Measurements from ENCODE around the gene CHD5. TPM values are rescaled to one million over a fixed set of nuclear protein-coding genes. Genes with fewer than 3 reads are reported as not detected.

Gene CHD5
- total RNA-seq, 4 donors from 2014 or later, result 5.5 to 16.9 (median 12.0) TPM

- H3K4me1 ChIP-seq, result peaks cover 6 to 15% (median 12%) of the 10 kb centered on the region in 4 donors
- TF ChIP-seq CTCF (IDR thresholded peaks at IDR 0.05) (no peak), POLR2A (IDR thresholded peaks at IDR 0.05; ENCODE audit: low read depth) (no peak), POLR2AphosphoS5 (IDR thresholded peaks at IDR 0.05) (no peak), EP300 (IDR thresholded peaks at IDR 0.05) (no peak)
- H3K36me3 ChIP-seq, result peaks cover 0 to 2% (median 0%) of the 10 kb centered on the region in 4 donors
- no peak for DNase-seq (ENCODE audit: extremely low spot score)
- no peak overlapping the region for H3K27ac ChIP-seq (replicated peaks in 1 of 4)
- no peaks in the 10 kb centered on the region for H3K9me3 ChIP-seq
- WGBS, result 75% methylated on average over 11 of the region's 11 CpGs
- H3K27me3 ChIP-seq, result peaks cover 0 to 40% (median 5%) of the 10 kb centered on the region in 4 donors
- intact Hi-C loops (cut with DNase I), result no loop called here
- H3K4me3 ChIP-seq, result no peak overlapping the region
These were observed 29.8 kb downstream of the CHD5 start for GRCh38 chr1:6150006-6150938.

GRCh38 chr1:6149597-6149996 lies 30.5 kb downstream of the CHD5 start:
- H3K27ac ChIP-seq (replicated peaks in 1 of 4), result no peak overlapping the region
- TF ChIP-seq POLR2AphosphoS5 (IDR thresholded peaks at IDR 0.05) (no peak), POLR2A (IDR thresholded peaks at IDR 0.05; ENCODE audit: low read depth) (no peak), CTCF (IDR thresholded peaks at IDR 0.05) (no peak), EP300 (IDR thresholded peaks at IDR 0.05) (no peak)
- H3K4me3 ChIP-seq, result no peak overlapping the region
- peaks cover 6 to 15% (median 12%) of the 10 kb centered on the region in 4 donors for H3K4me1 ChIP-seq
- peaks cover 0 to 2% (median 0%) of the 10 kb centered on the region in 4 donors for H3K36me3 ChIP-seq
- 94% methylated on average over 1 of the region's 1 CpG for WGBS
- no peak for DNase-seq (ENCODE audit: extremely low spot score)
- peaks cover 0 to 43% (median 5%) of the 10 kb centered on the region in 4 donors for H3K27me3 ChIP-seq
- H3K9me3 ChIP-seq, result no peaks in the 10 kb centered on the region
- intact Hi-C loops (cut with DNase I), result no loop called here

GRCh38 chr1:6148497-6149241 lies 31.5 kb downstream of the CHD5 start:
- Histone ChIP-seq H3K27me3 (peaks cover 0 to 48% (median 5%) of the 10 kb centered on the region in 4 donors), H3K4me1 (peaks cover 6 to 15% (median 12%) of the 10 kb centered on the region in 4 donors), H3K4me3 (peak overlapping the region; percentile 28 to 39 (median 34)), H3K36me3 (peaks cover 0 to 2% (median 0%) of the 10 kb centered on the region in 4 donors), H3K9me3 (no peaks in the 10 kb centered on the region), H3K27ac (replicated peaks in 1 of 4) (no peak overlapping the region)
- intact Hi-C loops (cut with DNase I), result no loop called here
- 16% methylated on average over 10 of the region's 53 CpGs for WGBS
- no peak for DNase-seq (ENCODE audit: extremely low spot score)
- TF ChIP-seq POLR2A (IDR thresholded peaks at IDR 0.05; ENCODE audit: low read depth) (no peak), CTCF (IDR thresholded peaks at IDR 0.05) (no peak), EP300 (IDR thresholded peaks at IDR 0.05) (no peak), POLR2AphosphoS5 (IDR thresholded peaks at IDR 0.05) (no peak)

GRCh38 chr1:6145864-6146410 lies 34.2 kb downstream of the CHD5 start:
- TF ChIP-seq CTCF (IDR thresholded peaks at IDR 0.05), result no peak
- TF ChIP-seq POLR2A (IDR thresholded peaks at IDR 0.05; ENCODE audit: low read depth), result no peak
- TF ChIP-seq EP300 (IDR thresholded peaks at IDR 0.05), result no peak
- TF ChIP-seq POLR2AphosphoS5 (IDR thresholded peaks at IDR 0.05), result no peak
- intact Hi-C loops (cut with DNase I), result no loop called here
- H3K27me3 ChIP-seq, result peaks cover 0 to 49% (median 5%) of the 10 kb centered on the region in 4 donors
- peaks cover 0 to 1% (median 0%) of the 10 kb centered on the region in 4 donors for H3K36me3 ChIP-seq
- no peaks in the 10 kb centered on the region for H3K9me3 ChIP-seq
- no peak overlapping the region for H3K27ac ChIP-seq (replicated peaks in 1 of 4)
- H3K4me1 ChIP-seq, result peaks cover 6 to 15% (median 12%) of the 10 kb centered on the region in 4 donors
- no peak overlapping the region for H3K4me3 ChIP-seq
- no peak for DNase-seq (ENCODE audit: extremely low spot score)
- 93% methylated on average over 24 of the region's 24 CpGs for WGBS

Measured in esophagus muscularis mucosa (tissue), 4 donors.